GM19438 (cell line): ENCODE results near the gene HES2.
"Not testable (repeated sequence)": the region's sequence is repeated elsewhere in the genome, so short reads cannot be mapped to it uniquely, and the experiment has no call there.

ENCODE experiments used
- ATAC-seq: cut with Tn5 transposase; IDR thresholded peaks from one replicate; pipeline ENCODE4 v1.9.1; 2021; ENCODE audit warnings: low read depth; ENCODE audit not compliant: unreplicated experiment

Gene HES2

GRCh38 chr1:6437012-6437700 lies 17.4 kb upstream of the HES2 start:
- not testable (repeated sequence) for ATAC-seq

- ATAC-seq = not testable (repeated sequence)
Observed at GRCh38 chr1:6436277-6436676, 16.6 kb upstream of the HES2 start.

- ATAC-seq = no peak
Observed at GRCh38 chr1:6435547-6435946, 15.8 kb upstream of the HES2 start.

- no peak for ATAC-seq
Observed at GRCh38 chr1:6435129-6435528, 15.4 kb upstream of the HES2 start.

- no peak for ATAC-seq
Observed at GRCh38 chr1:6434186-6434585, 14.5 kb upstream of the HES2 start.

GRCh38 chr1:6431645-6432579 lies 12.2 kb upstream of the HES2 start:
- not testable (repeated sequence) for ATAC-seq

GRCh38 chr1:6429660-6430411 lies 10.1 kb upstream of the HES2 start:
- ATAC-seq = not testable (repeated sequence)

GRCh38 chr1:6428453-6428852 lies 8.7 kb upstream of the HES2 start:
- not testable (repeated sequence) for ATAC-seq

GRCh38 chr1:6427441-6428390 lies 8.0 kb upstream of the HES2 start:
- no peak for ATAC-seq

- no peak for ATAC-seq
Observed at GRCh38 chr1:6426972-6427350, 7.2 kb upstream of the HES2 start.

GRCh38 chr1:6426277-6426971 lies 6.7 kb upstream of the HES2 start:
- ATAC-seq = no peak

GRCh38 chr1:6425658-6426057 lies 5.9 kb upstream of the HES2 start:
- no peak for ATAC-seq

GRCh38 chr1:6424619-6425593 lies 5.2 kb upstream of the HES2 start, which contains the start of gene ESPN:
Gene ESPN (plus strand): TSS chr1:6424776. CDS start chr1:6424956, 180 bp downstream.
- no peak for ATAC-seq

GRCh38 chr1:6424000-6424565 lies 4.4 kb upstream of the HES2 start:
- ATAC-seq = no peak

GRCh38 chr1:6423321-6423999 lies 3.7 kb upstream of the HES2 start:
- no peak for ATAC-seq

GRCh38 chr1:6421266-6421665 lies 1.5 kb upstream of the HES2 start:
- no peak for ATAC-seq

GRCh38 chr1:6420454-6421042 lies 829 bp upstream of the HES2 start:
- no peak for ATAC-seq
